Fibroblast of skin of left quadriceps (primary cell): ENCODE measurements around the gene LCN2.

Experiments
- DNase-seq, 2 experiments: peaks; one replicate each; pipeline ENCODE4 v3.0.0-alpha.2; 2013; ENCODE audit warnings: low read depth in 2 of 2

The LCN2 gene

DNA sequence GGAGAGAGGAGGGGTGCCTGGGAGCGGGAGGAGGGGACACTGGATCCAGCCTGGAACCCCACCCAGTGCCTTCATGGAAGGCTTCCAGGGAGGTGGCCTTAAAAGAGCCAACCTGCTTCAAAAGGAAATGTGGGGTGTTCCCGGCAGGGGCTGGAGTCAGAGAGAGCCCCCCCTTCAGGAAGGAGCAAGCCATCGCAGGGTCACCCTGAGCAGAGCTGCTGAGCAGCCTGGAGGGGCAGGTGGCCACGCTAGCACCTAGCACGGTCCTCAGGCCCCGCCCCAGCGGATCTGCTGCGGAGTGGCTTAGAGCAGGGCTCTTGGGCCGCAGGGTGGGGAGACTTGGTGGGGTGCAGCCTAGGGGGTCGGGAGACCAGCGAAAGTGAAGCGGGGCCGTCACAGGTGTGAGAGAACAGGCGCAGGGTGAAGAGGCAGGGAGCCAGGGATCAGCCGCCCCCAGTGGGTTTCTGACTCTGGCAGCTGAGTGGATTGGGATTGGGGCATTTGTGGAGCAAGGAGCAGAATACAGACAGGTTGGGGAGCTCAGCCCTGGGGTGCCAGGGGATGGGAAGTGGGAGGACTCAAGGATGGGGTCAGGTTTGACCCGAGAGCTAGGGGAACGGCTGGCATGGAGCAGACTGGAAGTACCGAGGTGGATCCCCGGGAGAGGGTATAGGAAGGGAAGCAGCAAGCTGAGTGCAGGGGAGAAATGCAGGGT, 1.5 kb downstream of the LCN2 start:
- no peak for DNase-seq

DNA sequence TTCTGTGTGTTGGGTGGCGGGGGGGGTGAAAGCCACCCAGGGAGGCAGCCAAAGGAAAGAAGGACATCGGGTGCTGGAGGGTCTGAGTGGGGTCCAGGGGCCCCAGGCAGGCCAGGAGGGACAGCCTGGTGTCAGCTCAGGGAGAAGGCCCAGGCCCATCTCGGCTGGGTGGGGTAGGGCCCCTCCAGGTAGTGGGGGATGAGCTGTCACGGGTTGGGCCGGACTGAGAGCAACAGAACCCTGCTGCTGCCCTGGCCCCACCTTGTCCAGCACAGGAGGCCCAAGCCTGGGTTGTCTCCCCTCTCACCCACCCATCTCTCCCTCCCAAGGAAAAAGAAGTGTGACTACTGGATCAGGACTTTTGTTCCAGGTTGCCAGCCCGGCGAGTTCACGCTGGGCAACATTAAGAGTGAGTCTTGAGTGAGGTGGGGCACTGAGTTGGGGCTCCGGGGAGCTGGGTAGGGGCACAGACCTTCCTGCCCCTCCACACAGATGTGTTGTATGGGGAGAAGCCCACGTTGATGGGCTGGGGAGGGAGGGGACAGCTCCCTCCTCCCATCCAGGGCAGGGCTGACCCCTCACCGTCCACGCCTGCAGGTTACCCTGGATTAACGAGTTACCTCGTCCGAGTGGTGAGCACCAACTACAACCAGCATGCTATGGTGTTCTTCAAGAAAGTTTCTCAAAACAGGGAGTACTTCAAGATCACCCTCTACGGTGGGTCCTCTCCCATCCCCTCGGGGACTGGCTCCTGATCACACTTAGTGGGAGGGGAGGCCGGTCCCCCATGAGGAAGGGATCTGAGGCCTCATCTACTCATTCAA, 2.3 kb downstream of the LCN2 start:
- DNase-seq: no peak

DNA sequence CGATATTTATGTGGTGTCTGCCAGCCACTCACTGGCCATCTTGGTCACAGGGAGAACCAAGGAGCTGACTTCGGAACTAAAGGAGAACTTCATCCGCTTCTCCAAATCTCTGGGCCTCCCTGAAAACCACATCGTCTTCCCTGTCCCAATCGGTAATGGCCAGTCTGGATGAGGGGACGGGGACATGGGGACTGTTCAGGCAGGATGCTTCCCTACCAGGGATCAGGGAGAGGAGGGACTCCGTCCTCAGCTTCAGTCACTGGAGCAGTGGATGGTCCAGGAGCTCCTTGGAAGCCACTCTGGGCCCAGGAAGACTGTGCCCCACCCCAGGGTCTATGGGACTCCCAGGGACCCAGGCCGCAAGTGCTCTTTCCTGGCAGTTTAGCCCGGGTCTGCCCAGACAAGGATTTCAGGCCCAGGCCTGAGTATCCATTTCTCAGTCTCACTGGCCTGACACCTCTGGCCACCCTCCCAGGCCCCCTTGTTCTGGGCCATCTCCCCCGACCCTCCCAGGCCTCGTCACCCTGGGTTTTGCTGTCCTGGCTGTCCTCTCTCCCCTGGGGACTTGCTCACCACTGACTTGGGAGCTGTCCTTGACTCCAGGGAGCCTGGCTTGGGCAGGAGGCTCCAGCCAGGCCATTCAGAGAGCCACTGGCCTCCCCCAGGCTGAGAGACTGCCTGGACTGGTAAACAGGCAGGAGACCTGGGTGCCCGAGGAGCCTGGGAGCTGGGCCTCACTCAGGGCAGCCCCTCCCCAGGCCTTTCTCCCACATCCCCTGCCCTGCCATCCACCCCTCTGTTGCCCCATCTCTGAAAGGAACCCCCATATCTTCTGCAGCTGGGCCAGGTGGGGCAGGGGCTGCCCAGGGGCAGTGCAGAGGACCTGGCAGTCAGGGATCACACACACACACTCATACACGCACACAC, 3.1 kb downstream of the LCN2 start:
- no peak for DNase-seq

DNA sequence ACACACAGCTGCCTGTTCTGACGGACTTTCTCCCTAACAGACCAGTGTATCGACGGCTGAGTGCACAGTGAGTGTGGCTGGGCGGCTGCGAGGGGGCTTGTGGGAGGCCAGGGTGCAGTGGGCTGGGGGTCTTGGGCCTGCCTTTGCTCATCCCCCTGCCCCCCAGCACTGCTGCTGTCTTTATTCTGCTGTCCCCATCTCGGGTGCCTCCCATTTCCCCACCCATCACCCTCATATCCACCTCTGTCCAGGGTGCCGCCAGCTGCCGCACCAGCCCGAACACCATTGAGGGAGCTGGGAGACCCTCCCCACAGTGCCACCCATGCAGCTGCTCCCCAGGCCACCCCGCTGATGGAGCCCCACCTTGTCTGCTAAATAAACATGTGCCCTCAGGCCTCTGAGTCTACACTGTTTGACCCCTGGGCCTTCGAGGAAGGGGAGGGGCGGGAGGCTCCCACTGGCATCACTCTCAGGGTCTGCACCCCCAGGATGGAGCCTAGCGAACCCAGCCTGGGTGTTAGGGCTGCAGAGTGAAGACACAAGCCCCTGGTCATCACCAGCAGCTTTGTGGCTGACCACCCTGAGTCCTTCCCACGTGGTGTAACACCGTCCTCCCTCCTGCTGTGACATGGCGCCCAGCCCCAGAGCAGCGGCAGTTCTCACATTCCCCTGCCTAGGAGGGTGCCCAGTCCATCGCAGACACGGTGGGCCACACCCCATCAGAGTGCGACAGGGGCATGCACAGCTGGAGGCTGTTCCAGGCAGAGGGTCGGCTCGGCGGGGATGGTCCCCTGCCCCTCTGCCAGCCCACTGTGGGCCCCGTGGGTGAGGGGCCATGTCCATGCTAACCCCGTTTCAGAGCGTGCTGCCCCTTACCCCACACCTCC, 4.0 kb downstream of the LCN2 start:
- DNase-seq: no peak

DNA sequence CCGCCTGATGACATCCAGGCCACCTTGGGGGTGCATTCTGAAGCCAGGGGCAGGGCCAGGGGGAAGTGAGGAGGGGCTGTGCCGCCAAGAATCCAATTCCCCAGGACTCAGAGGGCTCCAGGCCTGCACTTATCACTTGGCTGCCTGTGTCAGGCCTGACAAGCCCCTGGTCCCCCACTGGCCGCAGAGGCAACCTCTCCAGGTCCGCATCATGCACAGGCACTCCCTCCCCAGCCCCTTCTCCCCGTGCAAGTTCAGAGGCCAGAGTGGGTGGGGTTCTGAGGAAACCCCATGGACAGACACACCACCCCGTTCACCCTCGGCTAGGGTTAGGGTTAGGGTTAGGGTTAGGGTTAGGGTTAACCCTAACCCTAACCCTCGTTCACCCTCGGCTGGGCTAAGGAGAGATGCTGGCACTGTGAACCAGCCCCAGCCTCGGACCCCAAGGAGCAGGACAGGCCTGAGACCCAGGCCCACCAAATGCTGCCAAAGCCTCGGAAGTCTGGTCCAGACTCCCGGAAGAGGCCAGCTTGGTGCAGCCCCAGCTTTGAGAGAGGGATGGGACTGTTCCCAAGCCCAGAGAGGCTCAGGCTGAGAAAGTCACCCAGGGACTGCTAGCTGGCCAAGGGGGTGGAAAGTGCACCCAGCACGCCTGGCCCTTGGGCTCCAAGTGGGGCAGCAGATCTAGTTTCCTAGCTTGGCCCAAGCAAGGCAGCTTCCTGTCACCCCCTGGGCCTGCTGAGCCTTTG, 4.9 kb downstream of the LCN2 start:
- no peak for DNase-seq

DNA sequence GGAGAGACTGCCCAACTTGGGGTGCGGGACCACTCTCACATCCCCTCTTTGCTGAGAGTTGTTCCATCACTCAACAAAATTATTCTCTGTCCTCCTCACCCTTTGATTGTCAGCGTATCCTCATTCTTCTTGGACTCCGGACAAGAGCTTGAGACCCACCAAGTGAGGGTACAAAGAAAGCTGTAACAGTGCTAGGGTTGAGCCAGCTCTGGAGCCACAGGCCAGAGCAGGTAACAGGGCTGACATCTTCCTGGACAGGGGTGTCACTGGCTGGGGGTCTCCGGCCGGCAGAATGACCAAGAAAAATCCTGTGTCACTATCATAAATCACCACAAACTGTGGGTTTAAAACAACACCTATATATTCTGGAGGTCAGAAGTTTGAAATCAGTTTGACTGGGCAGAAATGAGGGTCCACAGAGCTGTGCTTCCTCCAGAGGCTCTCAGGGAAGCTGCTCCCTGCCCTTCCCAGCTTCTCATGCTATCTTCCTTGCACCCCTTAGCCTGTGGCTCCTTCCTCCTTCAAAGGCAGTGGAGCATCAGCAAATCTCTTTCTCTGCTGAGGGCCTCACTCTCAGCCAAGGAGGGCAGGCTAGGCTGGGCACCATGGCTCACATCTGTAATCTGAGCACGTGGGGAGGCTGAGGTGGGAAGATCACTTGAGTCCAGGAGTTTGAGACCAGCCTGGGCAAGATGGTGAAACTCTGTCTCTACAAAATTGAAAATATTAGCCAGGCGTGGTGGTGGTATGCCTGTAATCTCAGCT, 6.7 kb downstream of the LCN2 start:
- no peak for DNase-seq

DNA sequence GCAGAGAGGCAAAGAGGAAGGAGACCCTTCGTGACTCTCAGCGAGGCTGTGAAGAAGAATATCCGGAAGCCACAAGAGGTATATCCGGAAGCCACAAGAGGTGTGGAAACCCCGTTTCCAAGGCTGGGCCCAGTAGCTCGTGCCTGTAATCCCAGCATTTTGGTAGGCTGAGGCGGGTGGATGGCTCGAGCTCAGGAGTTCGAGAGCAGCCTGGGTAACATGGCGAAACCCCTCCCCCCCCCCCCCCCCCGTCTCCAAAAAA, 10.2 kb downstream of the LCN2 start:
- no peak for DNase-seq

DNA sequence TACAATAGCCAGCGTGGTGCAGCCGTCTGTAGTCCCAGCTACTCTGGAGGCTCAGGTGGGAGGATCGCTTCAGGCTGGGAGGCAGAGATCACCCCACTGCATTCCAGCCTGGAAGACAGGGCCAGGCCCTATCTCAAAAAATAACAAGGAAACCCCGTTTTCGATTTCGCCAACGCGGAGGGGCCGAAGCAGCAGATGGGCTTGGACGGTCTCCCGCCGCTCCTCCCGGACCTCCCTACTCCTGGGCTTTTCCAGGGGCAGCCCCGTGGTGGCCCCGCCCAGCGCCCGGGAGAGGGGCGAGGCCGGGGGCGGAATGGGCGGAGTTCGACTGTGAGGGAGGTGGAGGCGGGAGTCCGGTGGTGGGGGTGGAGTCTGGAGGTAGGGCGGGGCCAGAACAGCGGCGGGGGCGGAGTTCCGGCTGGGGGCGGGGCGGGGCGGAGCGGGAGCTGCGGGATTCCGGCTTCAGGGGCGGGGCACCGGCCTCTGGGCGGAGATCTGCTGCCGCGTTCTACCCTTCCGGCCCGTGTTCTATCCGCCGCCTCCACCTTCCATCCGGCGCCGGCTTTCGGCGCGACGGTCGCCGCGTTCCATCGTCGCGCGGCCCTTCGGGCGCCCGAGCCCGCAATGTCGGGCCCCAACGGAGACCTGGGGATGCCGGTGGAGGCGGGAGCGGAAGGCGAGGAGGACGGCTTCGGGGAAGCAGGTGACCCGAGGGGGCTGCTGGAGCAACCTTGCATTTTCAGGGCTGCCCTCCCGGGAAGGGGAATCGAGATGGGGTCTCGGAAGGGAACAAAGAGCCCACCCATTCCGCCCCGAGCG, 10.7 kb downstream of the LCN2 start, which contains the start of gene BBLN:
BBLN (plus strand) TSS at position 482 of the 819 bp plus-strand sequence; CDS start at position 625, 143 bp downstream.
- peak; percentile 87 to 90 for DNase-seq

DNA sequence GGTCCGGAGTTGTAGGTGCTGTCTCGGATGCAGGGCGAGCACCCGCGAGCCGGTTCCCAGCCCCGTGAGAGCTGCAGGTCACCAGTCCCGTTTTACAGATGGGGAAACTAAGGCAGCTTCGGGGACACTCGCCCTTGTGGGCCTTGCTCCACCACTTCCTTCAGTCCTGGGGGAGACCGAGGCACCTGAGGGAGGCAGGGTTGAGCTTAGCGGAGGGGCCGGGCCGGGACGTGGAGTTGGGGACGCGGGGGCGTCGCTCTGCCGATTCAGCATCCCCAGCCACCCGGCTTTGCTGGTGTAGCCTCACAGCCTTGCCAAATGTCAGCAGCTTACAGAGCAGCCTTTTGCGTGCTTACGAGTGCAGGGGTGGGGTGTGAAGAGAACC, 11.3 kb downstream of the LCN2 start:
- DNase-seq: no peak

DNA sequence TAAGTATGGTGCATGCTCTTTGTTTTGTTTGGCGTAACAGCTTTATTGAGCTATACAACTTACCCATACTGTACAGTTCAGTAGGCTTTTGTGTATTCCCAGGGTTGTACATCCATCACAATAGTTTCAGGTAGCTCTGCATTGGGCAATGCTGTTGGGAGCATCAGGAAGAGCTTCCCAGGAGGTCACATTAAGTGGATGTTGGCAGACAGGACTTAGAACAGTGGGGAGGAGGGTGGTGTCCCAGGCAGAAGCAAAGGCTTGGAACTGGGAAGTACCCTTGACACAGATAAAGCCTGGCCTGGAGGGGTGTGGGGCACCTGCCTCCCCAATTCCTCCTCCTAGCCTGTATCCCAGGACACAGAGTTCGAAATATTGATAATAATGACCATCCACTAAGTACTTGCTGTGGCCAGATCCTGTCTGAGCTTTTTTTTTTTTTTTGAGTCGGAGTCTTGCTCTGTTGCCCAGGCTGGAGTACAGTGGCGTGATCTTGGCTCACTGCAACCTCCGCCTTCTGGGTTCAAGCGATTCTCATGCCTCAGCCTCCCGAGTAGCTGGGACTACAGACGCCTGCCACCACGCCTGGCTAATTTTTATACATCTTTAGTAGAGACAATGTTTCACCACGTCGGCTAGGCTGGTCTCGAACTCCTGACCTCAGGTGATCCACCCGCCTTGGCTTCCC, 12.1 kb downstream of the LCN2 start:
- no peak for DNase-seq

DNA sequence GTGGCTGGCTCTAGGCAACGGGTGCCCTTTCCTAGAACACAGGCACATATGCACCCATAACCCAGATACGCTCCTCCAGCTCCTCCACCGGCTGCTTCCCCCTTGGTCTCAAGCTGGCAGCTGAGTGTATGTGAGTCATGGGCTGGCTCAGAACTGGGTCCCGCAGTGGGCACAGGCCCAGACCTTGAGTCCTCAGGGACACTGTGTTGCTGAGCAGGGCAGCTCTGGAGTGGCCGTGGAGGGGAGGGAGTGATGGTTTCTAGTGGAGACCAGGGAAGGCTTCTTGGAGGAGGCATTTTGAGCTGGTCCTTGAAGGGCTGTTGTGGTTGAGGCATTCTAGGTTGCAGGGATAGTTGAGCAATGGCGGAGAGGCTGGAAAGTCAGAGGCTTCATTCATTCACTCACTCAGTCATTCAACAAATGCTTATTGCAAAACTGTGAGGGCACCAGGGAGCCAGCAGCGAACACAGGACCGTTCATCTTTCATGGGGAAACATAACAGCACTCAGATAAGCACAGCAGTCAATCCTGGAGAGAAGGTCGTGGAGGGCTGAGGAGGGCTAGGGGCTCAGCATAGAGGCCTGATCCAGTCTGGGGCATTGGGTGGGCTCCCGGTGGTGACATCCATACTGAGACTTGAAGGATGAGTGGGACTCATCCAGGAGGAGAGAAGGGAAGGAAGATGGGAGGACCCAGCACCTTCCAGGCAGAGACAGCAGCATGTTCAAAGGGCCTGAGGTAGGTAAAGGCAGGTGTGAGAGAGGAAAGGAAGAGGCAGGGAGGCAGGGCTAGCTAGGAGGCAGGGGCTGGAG, 13.2 kb downstream of the LCN2 start:
- DNase-seq: no peak

DNA sequence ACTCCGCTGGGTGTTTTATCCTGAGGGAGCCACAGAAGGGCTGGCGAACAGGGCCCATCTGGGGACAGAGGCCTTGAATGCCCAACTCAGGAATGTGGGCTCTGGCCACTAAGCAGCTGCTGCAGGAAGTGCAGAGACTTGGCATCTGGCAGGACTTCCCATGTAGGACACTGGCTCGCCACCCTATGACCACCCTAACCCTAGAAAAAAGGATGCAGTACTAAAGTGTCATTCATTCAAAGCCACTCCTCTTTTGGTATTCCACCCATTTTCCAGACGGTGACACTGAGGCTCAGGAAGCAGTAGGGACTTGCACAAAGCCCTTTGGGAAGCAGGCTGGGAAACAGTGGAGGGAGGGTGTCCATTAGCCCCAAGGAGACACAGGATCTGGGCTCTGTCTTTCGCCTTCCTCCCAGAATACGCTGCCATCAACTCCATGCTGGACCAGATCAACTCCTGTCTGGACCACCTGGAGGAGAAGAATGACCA, 13.8 kb downstream of the LCN2 start:
- no peak for DNase-seq

DNA sequence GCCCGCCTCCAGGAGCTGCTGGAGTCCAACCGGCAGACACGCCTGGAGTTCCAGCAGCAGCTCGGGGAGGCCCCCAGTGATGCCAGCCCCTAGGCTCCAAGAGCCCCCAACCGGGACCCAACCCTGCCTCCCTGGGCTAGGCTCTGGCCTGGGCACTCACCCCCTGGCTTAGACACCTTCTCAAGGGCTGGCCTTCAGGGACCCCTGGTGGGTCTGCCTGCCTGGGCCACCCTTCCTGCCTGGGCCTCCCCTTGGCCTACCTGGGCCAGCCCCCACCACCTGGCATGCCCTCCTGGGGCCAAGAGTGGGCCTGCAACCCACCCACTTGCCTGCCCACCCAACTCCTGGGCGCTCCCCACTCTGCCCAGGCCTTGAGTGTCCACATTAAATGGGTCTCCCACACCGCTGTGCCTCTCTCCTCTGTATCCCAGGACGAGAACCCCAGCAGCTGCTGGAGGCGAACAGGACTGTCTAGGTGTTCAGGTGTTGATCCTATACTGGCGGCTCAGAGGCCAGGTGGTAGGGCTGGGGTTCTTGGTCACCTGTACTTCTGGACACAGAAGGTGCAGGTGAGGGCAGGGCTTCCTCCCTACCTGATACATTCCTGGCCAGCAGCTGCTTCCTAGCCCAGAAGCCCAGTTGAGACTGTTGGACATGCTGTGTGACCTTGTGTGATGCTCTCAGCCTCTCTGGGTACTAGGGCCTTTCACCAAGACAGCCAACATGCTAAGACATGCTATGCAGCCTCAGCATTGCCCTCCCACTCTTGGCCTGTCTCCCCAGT, 14.5 kb downstream of the LCN2 start:
- no peak for DNase-seq

DNA sequence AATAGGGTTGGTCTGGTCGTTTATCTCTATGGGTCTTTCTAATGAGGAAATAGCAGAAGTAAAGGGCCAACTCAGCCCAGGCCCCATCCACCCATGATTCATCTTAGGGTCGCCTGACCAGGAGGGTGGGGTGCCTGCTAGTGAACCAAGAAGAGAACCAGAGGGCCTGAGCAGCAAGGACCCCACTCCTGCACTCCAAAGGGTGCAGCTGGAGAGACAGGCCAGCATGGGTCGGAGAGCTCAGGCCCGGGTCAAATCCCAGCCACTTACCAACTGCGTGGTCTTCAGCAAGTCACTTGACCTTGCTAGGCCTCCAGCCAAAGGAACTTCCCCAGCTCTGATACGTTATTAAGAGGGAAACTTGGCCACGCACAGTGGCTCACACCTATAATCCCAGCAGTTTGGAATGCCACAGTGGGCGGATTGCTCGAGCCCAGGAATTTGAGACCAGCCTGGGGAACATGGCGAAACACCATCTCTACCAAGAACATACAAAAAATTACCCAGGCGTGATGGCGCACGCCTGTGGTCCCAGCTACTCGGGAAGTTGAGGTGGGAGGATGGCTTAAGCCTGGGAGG, 15.1 kb downstream of the LCN2 start:
- DNase-seq: no peak

DNA sequence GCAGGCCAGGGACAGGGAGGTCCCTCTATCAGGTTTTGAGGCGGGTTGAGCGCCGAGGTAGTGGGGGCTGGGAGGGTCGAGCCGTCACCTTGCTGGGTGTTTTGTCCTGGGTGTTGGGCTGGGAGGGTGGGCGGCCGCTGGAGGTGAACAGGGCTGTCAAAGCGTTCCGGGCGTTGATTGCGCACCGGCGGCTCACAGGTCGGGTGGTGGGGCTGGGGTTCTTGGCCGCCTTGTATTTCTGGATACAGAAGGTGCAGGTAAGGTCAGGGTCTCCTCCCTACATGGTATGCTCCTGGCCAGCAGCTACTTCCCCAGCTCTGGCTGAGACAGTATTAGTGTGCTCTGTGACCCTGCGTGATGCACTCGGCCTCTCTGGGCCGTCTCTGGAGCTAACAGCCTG, 16.9 kb downstream of the LCN2 start:
- no peak for DNase-seq

DNA sequence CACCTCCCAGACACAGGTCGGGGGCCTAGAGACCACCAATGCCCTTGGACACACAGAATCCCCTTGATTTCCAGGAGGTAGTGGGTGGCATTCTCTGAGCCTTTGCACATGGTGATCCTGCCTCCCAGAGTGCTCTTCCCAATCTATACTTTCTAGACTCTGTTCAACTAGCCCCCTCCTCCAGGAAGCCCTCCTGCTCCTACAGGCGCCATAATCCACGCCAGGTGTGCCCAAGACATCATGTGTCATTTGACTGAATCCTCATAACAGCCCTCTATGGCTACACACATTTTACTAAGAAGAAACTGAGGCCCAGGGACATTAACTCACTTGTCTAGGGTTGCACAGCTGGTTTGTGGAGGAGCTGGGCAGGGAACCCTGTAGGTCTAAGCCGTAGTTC, 18.0 kb downstream of the LCN2 start:
- DNase-seq: no peak
